HFFc6 (cell line): ENCODE data around the gene EPHX1. TPM values are rescaled to one million over a fixed set of nuclear protein-coding genes. Genes with fewer than 3 reads are reported as not detected.
A peak's percentile ranks its signal among the peaks of the same experiment; 100 is the strongest.
"Not testable (repeated sequence)": the region's sequence is repeated elsewhere in the genome, so short reads cannot be mapped to it uniquely, and the experiment has no call there.

Source experiments
- DNase-seq: peaks from one replicate; pipeline ENCODE4 v3.0.0-alpha.2; 2018
- H3K27ac Mint-ChIP-seq: 2 replicates; pipeline ENCODE4 v1.8.0; 2020; ENCODE audit warnings: mild to moderate bottlenecking, mixed read lengths
- H3K27me3 Mint-ChIP-seq: 2 replicates; pipeline ENCODE4 v1.8.0; 2021; ENCODE audit warnings: mild to moderate bottlenecking, moderate library complexity, mixed read lengths; ENCODE audit not compliant: insufficient read depth
- H3K36me3 Mint-ChIP-seq: 2 replicates; pipeline ENCODE4 v1.8.0; 2021; ENCODE audit warnings: low read depth, mixed read lengths
- H3K4me1 Mint-ChIP-seq: 2 replicates; pipeline ENCODE4 v1.8.0; 2020; ENCODE audit warnings: low read depth, mixed read lengths
- H3K4me3 Mint-ChIP-seq: 2 replicates; pipeline ENCODE4 v1.8.0; 2020; ENCODE audit warnings: mild to moderate bottlenecking, moderate library complexity, mixed read lengths
- H3K9me3 Mint-ChIP-seq: 2 replicates; pipeline ENCODE4 v1.8.0; 2020; ENCODE audit warnings: mild to moderate bottlenecking, mixed read lengths
- total RNA-seq, 6 experiments: library from RNA; stranded (reverse); fragmentation: NEBNext Ultra II Directional; extraction: Animal tissue kit (Norgen Biotek cat#: 25700); gene quantifications; 2 replicates in 1 of 6; 3 replicates in 5 of 6; pipeline ENCODE4 v1.2.3, GENCODE V29; 2021
- TF ChIP-seq, protein P1 (sequence below): fragments of 200-600 bp; sonication (generic); IDR thresholded peaks from 2 replicates; pipeline ENCODE4 v1.5.0; 2021; ENCODE audit warnings: antibody characterized with exemption, mild to moderate bottlenecking

The EPHX1 gene
- total RNA-seq, 6 experiments from 2014 or later = 30.3 to 38.7 (median 34.9) TPM

DNA sequence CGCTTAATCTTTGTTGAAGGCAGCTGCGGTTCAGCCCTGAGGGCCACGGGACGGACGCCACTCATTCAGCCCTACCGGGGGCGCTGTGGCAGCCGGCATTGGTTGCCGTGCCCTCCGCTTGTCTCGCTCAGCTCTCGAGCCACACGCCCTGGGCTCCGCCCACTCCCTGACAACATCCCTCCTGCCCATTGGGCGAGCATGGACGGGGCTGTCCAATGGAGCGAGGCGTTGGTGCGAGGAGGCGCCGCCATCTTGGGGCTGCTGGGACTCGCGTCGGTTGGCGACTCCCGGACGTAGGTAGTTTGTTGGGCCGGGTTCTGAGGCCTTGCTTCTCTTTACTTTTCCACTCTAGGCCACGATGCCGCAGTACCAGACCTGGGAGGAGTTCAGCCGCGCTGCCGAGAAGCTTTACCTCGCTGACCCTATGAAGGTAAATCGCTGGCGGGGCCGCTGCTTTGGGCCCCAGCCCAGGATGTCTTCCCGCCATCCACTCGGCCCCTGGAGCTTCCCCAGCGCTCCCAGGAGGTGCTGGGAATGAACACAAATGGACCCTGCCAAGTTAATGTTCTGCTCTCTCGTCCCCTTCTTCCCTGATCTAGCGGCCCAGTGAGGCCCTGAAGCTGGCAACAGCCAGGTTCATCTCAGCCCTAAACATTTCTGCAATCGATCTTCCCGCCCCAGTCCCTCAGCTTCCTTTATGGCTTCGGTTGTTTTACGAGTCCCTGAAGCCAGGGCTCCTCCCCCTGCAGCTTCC is 32.2 kb upstream of the EPHX1 start, which contains the start of gene SRP9:
Gene SRP9, plus strand, starts transcription at position 244 of the 754 bp plus-strand sequence. Its CDS starts 115 bp downstream, at position 359.
- no peak within 1 kb of the TSS for H3K4me3 Mint-ChIP-seq
- 0 out of 2 replicates have a peak, but pooled peaks cover 3% of the 10 kb centered on the region for H3K36me3 Mint-ChIP-seq
- H3K4me1 Mint-ChIP-seq = peaks cover 59% of the 10 kb centered on the region
- DNase-seq = peak; percentile 98
- no peak within 1 kb of the TSS for H3K27ac Mint-ChIP-seq
- TF ChIP-seq, protein P1, sequence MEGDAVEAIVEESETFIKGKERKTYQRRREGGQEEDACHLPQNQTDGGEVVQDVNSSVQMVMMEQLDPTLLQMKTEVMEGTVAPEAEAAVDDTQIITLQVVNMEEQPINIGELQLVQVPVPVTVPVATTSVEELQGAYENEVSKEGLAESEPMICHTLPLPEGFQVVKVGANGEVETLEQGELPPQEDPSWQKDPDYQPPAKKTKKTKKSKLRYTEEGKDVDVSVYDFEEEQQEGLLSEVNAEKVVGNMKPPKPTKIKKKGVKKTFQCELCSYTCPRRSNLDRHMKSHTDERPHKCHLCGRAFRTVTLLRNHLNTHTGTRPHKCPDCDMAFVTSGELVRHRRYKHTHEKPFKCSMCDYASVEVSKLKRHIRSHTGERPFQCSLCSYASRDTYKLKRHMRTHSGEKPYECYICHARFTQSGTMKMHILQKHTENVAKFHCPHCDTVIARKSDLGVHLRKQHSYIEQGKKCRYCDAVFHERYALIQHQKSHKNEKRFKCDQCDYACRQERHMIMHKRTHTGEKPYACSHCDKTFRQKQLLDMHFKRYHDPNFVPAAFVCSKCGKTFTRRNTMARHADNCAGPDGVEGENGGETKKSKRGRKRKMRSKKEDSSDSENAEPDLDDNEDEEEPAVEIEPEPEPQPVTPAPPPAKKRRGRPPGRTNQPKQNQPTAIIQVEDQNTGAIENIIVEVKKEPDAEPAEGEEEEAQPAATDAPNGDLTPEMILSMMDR = peak; percentile 90
- H3K9me3 Mint-ChIP-seq = no peaks in the 10 kb centered on the region
- no peaks in the 10 kb centered on the region for H3K27me3 Mint-ChIP-seq

DNA sequence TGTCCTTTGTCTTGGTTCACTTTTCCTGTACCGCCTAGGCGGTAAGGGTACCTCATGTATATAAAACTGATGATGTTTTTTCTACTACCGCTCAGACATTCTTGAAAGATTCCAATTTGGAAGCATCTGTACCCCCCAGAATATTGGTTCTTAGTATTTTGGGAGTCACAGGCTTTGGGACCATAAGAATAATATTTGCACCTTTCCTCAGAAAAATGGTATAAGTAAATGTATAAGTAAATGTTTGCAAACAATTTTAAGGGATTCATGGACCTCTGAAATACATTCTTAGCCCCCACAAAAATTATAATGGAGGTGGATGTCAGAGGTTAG is 31.6 kb upstream of the EPHX1 start:
- no peaks in the 10 kb centered on the region for H3K27me3 Mint-ChIP-seq
- H3K4me3 Mint-ChIP-seq = no peak overlapping the region
- no peak overlapping the region for H3K27ac Mint-ChIP-seq
- H3K36me3 Mint-ChIP-seq = 0 out of 2 replicates have a peak, but pooled peaks cover 3% of the 10 kb centered on the region
- TF ChIP-seq, protein P1 = no peak
- H3K4me1 Mint-ChIP-seq = peaks cover 57% of the 10 kb centered on the region
- no peak for DNase-seq
- no peaks in the 10 kb centered on the region for H3K9me3 Mint-ChIP-seq

DNA sequence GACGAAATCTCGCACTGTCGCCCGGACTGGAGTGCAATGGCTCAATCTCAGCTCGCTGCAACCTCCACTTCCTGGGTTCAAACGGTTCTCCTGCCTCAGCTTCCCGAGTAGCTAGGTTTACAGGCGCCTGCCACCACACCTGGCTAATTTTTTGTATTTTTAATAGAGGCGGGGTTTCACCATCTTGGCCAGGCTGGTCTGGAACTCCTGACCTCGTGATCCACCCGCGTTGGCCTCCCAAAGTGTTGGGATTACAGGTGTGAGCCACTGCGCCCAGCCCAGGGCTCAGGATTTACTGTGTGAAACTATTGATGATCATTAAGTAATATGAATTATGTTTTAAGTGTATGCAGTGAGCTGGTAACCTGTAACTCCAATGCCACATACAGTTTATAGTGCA is 30.8 kb upstream of the EPHX1 start:
- H3K36me3 Mint-ChIP-seq, DNase-seq, H3K4me3 Mint-ChIP-seq, H3K27me3 Mint-ChIP-seq, H3K9me3 Mint-ChIP-seq, H3K27ac Mint-ChIP-seq: not testable (repeated sequence)
- peaks cover 48% of the 10 kb centered on the region for H3K4me1 Mint-ChIP-seq

DNA sequence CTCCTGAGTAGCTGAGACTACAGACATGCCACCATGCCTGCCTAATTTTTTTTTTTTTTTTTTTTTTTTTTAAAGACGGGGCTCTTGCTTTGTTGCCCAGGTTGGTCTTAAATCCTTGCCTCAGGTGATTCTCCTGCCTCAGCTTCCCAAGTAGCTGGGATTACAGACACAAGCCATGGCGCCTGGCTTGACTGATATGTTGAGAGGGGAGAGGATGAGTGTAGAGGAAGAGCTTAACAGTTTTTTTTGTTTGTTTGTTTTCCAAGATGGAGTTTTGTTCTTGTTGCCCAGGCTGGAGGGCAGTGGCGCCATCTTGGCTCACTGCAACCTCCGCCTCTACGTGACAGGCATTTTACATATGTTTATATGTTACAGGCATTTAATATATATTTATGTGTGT is 29.8 kb upstream of the EPHX1 start:
- Mint-ChIP-seq H3K36me3 (peaks cover 9% of the 10 kb centered on the region; the same call in 1 of the 2 replicates), H3K27ac (no peak overlapping the region), H3K27me3 (no peaks in the 10 kb centered on the region), H3K4me3 (0 out of 2 replicates have a peak overlapping the region, but pooled peaks have one; percentile 28), H3K4me1 (peaks cover 38% of the 10 kb centered on the region), H3K9me3 (no peaks in the 10 kb centered on the region)
- DNase-seq = no peak
- TF ChIP-seq, protein P1 = no peak

DNA sequence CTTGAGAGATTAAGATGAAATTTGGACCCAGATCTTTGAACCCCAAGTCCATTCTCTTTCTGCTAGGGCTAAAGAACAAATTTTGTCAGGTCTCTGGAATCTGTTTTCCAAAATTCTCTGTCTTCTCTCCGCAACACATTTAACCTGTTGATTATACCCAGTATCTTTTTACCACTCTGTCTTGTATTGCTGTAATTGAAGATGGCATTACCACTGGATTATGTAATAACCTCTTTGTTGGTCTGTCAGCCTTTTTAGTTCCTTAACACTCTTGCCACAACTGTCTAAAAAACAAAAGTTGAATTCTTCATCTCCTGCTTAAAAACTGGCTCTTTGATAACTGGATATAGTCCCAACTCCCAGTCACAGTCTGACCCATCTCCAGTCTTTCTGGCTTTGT is 29.3 kb upstream of the EPHX1 start:
- peaks cover 38% of the 10 kb centered on the region for H3K4me1 Mint-ChIP-seq
- H3K9me3 Mint-ChIP-seq = no peaks in the 10 kb centered on the region
- no peaks in the 10 kb centered on the region for H3K27me3 Mint-ChIP-seq
- peak overlapping the region; percentile 14 for H3K27ac Mint-ChIP-seq
- TF ChIP-seq, protein P1 = no peak
- peaks cover 9% of the 10 kb centered on the region; the same call in 1 of the 2 replicates for H3K36me3 Mint-ChIP-seq
- DNase-seq = no peak
- H3K4me3 Mint-ChIP-seq = peak overlapping the region; percentile 10; the same call in 1 of the 2 replicates

DNA sequence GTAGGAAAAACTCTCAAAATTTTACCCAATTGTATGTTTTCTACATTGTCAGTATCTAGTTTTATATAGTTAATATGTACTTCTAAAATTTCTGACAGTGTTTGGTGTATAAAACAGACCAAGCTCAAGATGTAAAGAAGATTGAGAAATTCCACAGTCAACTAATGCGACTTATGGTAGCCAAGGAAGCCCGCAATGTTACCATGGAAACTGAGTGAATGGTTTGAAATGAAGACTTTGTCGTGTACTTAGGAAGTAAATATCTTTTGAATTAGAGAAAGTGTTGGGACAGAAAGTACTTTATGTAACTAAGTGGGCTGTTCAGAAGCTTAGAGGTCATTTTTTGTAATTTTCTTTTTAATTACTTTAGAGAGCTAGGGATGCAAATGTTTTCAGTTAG is 20.8 kb upstream of the EPHX1 start:
- H3K9me3 Mint-ChIP-seq, H3K27ac Mint-ChIP-seq, H3K27me3 Mint-ChIP-seq, DNase-seq, H3K4me3 Mint-ChIP-seq, H3K4me1 Mint-ChIP-seq: not testable (repeated sequence)
- H3K36me3 Mint-ChIP-seq = peaks cover 54% of the 10 kb centered on the region
